HCT116 (cell line): ENCODE results near the gene SAMD4A. TPM values are rescaled to one million over a fixed set of nuclear protein-coding genes. Genes with fewer than 3 reads are reported as not detected.

Experiments used
- ATAC-seq: fragments of 200-7000 bp; cut with Tn5 transposase; 2 replicates; pipeline ENCODE4 v1.9.1; 2020; ENCODE audit warnings: mild to moderate bottlenecking, moderate library complexity
- BruUV-seq: library from RNA; stranded (reverse); fragments of 400-500 nt; replicated peaks from 2 replicates; lab custom pipeline; 2021; lab: Mats Ljungman, UMichigan
- CTCF ChIA-PET: fragments of 300-600 bp; sonication (Branson Sonifier 250); formaldehyde crosslinking; loops from one replicate; lab custom pipeline; 2021; ENCODE audit warnings: antibody characterized with exemption; lab: Charles Lee
- POLR2A ChIA-PET: fragments of 300-600, 350-600 bp; sonication (Branson Sonifier 250); formaldehyde crosslinking; loops from one replicate; lab custom pipeline; 2021; ENCODE audit warnings: antibody characterized with exemption; lab: Charles Lee
- RAD21 ChIA-PET, 2 experiments: fragments of 300-600 bp; sonication (Branson Sonifier 250); formaldehyde crosslinking; loops; one replicate each; lab custom pipeline; 2023; ENCODE audit warnings: low total read pairs in 2 of 2; ENCODE audit not compliant: uncharacterized antibody in 2 of 2, unreplicated experiment in 2 of 2, low non-redundant PET in 1 of 2; lab: Charles Lee
- DNase-seq: peaks from one replicate; pipeline ENCODE4 v3.0.0-alpha.2; 2010; ENCODE audit warnings: low read depth, low spot score
- H2AFZ ChIP-seq: fragments of 200-600 bp; shearing (Covaris generic), sonication (generic); 2 replicates; pipeline ENCODE4 v1.6.1; 2017; ENCODE audit warnings: low read depth, mixed run types, mixed read lengths, antibody characterized with exemption, low read length; ENCODE audit not compliant: poor library complexity, severe bottlenecking
- H3K27ac ChIP-seq: 2 replicates; pipeline ENCODE4 v1.5.1; 2012; ENCODE audit warnings: low read depth, low read length
- H3K27me3 ChIP-seq: fragments of 200-600 bp; sonication (generic); 2 replicates; pipeline ENCODE4 v1.6.1; 2016; ENCODE audit warnings: mixed run types, low read length, mixed read lengths; ENCODE audit not compliant: insufficient read depth
- H3K36me3 ChIP-seq, 2 experiments: fragments of 200-500 bp in 1 of 2; fragments of 200-600 bp in 1 of 2; sonication (Bioruptor generic) in 1 of 2; sonication (generic) in 1 of 2; 2 replicates each; pipeline versions ENCODE4 v1.5.1 to v1.6.1; 2014 to 2016; ENCODE audit warnings: low read length in 2 of 2, inconsistent platforms in 1 of 2, mixed read lengths in 1 of 2, mixed run types in 1 of 2; ENCODE audit not compliant: insufficient read depth in 2 of 2, control insufficient read depth in 1 of 2
- H3K4me1 ChIP-seq, 2 experiments: fragments of 200-600 bp in 1 of 2; sonication (generic) in 1 of 2; 2 replicates each; pipeline versions ENCODE4 v1.5.1 to v1.6.1; 2012 to 2017; ENCODE audit warnings: low read length in 2 of 2, inconsistent platforms in 1 of 2, mild to moderate bottlenecking in 1 of 2, mixed read lengths in 1 of 2, mixed run types in 1 of 2, moderate library complexity in 1 of 2; ENCODE audit not compliant: insufficient read depth in 2 of 2, control insufficient read depth in 1 of 2
- H3K4me2 ChIP-seq: fragments of 200-600 bp; sonication (generic); 2 replicates; pipeline ENCODE4 v1.6.1; 2017; ENCODE audit warnings: mixed run types, low read length, mixed read lengths
- H3K4me3 ChIP-seq, 2 experiments: fragments of 200-600 bp in 1 of 2; sonication (generic) in 1 of 2; replicated peaks in 1 of 2; 2 replicates each; pipeline ENCODE4 v1.5.1; 2011 to 2016; ENCODE audit warnings: low read length in 2 of 2, control low read depth in 1 of 2, low read depth in 1 of 2, mild to moderate bottlenecking in 1 of 2, mixed read lengths in 1 of 2, mixed run types in 1 of 2
- H3K79me2 ChIP-seq: fragments of 200-600 bp; sonication (generic); 2 replicates; pipeline ENCODE4 v1.6.1; 2017; ENCODE audit warnings: mild to moderate bottlenecking, mixed run types, low read length, moderate library complexity, mixed read lengths; ENCODE audit not compliant: insufficient read depth
- H3K9ac ChIP-seq: fragments of 200-600 bp; sonication (generic); 2 replicates; pipeline ENCODE4 v1.6.1; 2016; ENCODE audit warnings: low read length, mixed read lengths
- H3K9me2 ChIP-seq: fragments of 200-600 bp; sonication (generic), shearing (Covaris generic); 2 replicates; pipeline ENCODE4 v1.6.1; 2017; ENCODE audit warnings: mixed run types, mild to moderate bottlenecking, moderate library complexity; ENCODE audit not compliant: insufficient read depth
- H3K9me3 ChIP-seq, 2 experiments: fragments of 200-500 bp in 1 of 2; fragments of 200-600 bp in 1 of 2; sonication (Bioruptor generic) in 1 of 2; sonication (generic) in 1 of 2; 2 replicates each; pipeline ENCODE4 v1.6.1; 2014 to 2017; ENCODE audit warnings: low read length in 2 of 2, mixed read lengths in 2 of 2, inconsistent platforms in 1 of 2, low read depth in 1 of 2, mild to moderate bottlenecking in 1 of 2, mixed run types in 1 of 2, moderate library complexity in 1 of 2; ENCODE audit not compliant: control insufficient read depth in 1 of 2, insufficient read depth in 1 of 2
- H4K20me1 ChIP-seq: fragments of 200-600 bp; sonication (generic), shearing (Covaris generic); 2 replicates; pipeline ENCODE4 v1.6.1; 2017; ENCODE audit warnings: mixed run types, mild to moderate bottlenecking, moderate library complexity; ENCODE audit not compliant: insufficient read depth
- CBX3 ChIP-seq: IDR thresholded peaks from 2 replicates; pipeline ENCODE4 v1.6.1; 2012; ENCODE audit warnings: low read depth
- RAD21 ChIP-seq: IDR thresholded peaks from 2 replicates; pipeline ENCODE4 v1.6.1; 2012; ENCODE audit warnings: low read depth, mild to moderate bottlenecking
- intact Hi-C: fragments of 100-400 bp; cut with micrococcal nuclease; formaldehyde crosslinking; loops from 2 replicates; pipeline ENCODE4 v1.10.0; 2022
- total RNA-seq: library from RNA; stranded (reverse); gene quantifications from one replicate; pipeline ENCODE4 v1.2.1, GENCODE V29; 2021; ENCODE audit not compliant: unreplicated experiment
- TF ChIP-seq, protein P1 (sequence below), 3 experiments: fragments of 200-600 bp in 1 of 3; sonication (generic) in 1 of 3; IDR thresholded peaks in 2 of 3; conservative IDR thresholded peaks in 1 of 3; 2 replicates each; pipeline ENCODE4 v1.5.1; 2012 to 2017; ENCODE audit warnings: low read depth in 2 of 3, low read length in 2 of 3, antibody characterized with exemption in 1 of 3, borderline replicate concordance in 1 of 3, control low read depth in 1 of 3, mild to moderate bottlenecking in 1 of 3, mixed read lengths in 1 of 3, mixed run types in 1 of 3, moderate library complexity in 1 of 3; ENCODE audit not compliant: insufficient read depth in 1 of 3

SAMD4A gene
- total RNA-seq, 1 experiment from 2014 or later = 9.0 TPM

GRCh38 chr14:54564071-54564867 is 2.7 kb upstream of the SAMD4A start:
- ATAC-seq (no peak), DNase-seq (no peak)
- H3K9ac ChIP-seq = peak overlapping the region; percentile 76
- RAD21 ChIA-PET = interaction anchor here (0.8 to 3.0 kb wide), 8 partner anchors 76 to 242 kb away, joined by 3 to 16 read pairs (median 4); no protein-coding TSS in a partner anchor
- TF ChIP-seq, protein P1, sequence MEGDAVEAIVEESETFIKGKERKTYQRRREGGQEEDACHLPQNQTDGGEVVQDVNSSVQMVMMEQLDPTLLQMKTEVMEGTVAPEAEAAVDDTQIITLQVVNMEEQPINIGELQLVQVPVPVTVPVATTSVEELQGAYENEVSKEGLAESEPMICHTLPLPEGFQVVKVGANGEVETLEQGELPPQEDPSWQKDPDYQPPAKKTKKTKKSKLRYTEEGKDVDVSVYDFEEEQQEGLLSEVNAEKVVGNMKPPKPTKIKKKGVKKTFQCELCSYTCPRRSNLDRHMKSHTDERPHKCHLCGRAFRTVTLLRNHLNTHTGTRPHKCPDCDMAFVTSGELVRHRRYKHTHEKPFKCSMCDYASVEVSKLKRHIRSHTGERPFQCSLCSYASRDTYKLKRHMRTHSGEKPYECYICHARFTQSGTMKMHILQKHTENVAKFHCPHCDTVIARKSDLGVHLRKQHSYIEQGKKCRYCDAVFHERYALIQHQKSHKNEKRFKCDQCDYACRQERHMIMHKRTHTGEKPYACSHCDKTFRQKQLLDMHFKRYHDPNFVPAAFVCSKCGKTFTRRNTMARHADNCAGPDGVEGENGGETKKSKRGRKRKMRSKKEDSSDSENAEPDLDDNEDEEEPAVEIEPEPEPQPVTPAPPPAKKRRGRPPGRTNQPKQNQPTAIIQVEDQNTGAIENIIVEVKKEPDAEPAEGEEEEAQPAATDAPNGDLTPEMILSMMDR (IDR thresholded peaks at IDR 0.05 in 2 of 3, conservative IDR thresholded peaks at IDR 0.05 in 1 of 3; ENCODE audit: borderline replicate concordance in 1 of 3, insufficient read depth in 1 of 3, low read depth in 2 of 3, low read length in 2 of 3) = peak; percentile 56 to 88 (median 86)
- TF ChIP-seq RAD21 (peak; percentile 84), CBX3 (no peak)
- TF ChIP-seq, all 23 proteins: peak for 2
- POLR2A ChIA-PET = interaction anchor here (1.4 to 3.8 kb wide), 2 partner anchors 209 to 242 kb away, joined by 5 to 24 read pairs; no protein-coding TSS in a partner anchor
- Histone ChIP-seq H3K36me3 (no peaks in the 10 kb centered on the region), H3K9me3 (no peaks in the 10 kb centered on the region), H3K79me2 (peaks cover 5% of the 10 kb centered on the region; the same call in 1 of the 2 replicates), H3K4me1 (peaks cover 10 to 32% of the 10 kb centered on the region in 2 experiments), H3K9me2 (no peaks in the 10 kb centered on the region), H3K27me3 (no peaks in the 10 kb centered on the region), H4K20me1 (no peaks in the 10 kb centered on the region), H3K4me2 (peak overlapping the region; percentile 96), H3K4me3 (peak overlapping the region; percentile 61 to 73), H3K27ac (peak overlapping the region; percentile 74; the same call in 1 of the 2 replicates), H2AFZ (peak overlapping the region; percentile 12)
- intact Hi-C loops = loop anchor here (1.0 to 2.0 kb wide), 4 partner anchors 127 to 329 kb away; no protein-coding TSS in a partner anchor
- TSS peak; percentile 84 for BruUV-seq
- CTCF ChIA-PET = interaction anchor here (0.5 to 5.4 kb wide), 23 partner anchors 8 to 597 kb away, joined by 3 to 131 read pairs (median 4); partner anchors contain the start of genes CGRRF1 and GMFB
